K562 (cell line): Measurements from ENCODE around the gene ATXN1. TPM values are rescaled to one million over a fixed set of nuclear protein-coding genes. Genes with fewer than 3 reads are reported as not detected.

ENCODE experiments used
- EZH2 ChIP-seq: IDR thresholded peaks from 2 replicates; pipeline ENCODE4 v1.6.1; 2012; ENCODE audit warnings: low read depth, mild to moderate bottlenecking, inconsistent platforms, low read length, borderline replicate concordance
- KDM5B ChIP-seq: fragments of 200-600 bp; sonication (generic); IDR thresholded peaks from 2 replicates; pipeline ENCODE4 v1.6.1; 2012; ENCODE audit warnings: low read depth, mild to moderate bottlenecking, moderate library complexity, low read length, control low read depth, inconsistent platforms; ENCODE audit not compliant: insufficient replicate concordance
- MEF2D ChIP-seq: conservative IDR thresholded peaks from 2 replicates; pipeline ENCODE4 v1.6.1; 2016; ENCODE audit warnings: low read depth, missing genetic modification characterization, missing compliant biosample characterization
- NFIX ChIP-seq: fragments of 250-450 bp; sonication (Bioruptor Pico); IDR thresholded peaks from 2 replicates; pipeline ENCODE4 v1.4.0; 2020; ENCODE audit warnings: low read depth, mild to moderate bottlenecking, moderate library complexity
- RB1 ChIP-seq: fragments of 450-650 bp; IDR thresholded peaks from 2 replicates; pipeline ENCODE4 v1.6.1; 2017; ENCODE audit warnings: low read depth, mild to moderate bottlenecking
- RBBP5 ChIP-seq: fragments of 200-600 bp; sonication (generic); IDR thresholded peaks from 2 replicates; pipeline ENCODE4 v1.6.1; 2012; ENCODE audit warnings: borderline replicate concordance, mild to moderate bottlenecking, low read length, control low read depth, inconsistent platforms; ENCODE audit not compliant: insufficient read depth, poor library complexity, severe bottlenecking
- polyA plus RNA-seq, 8 experiments: library from polyadenylated mRNA; depleted of rRNA in 4 of 8; stranded (reverse) in 5 of 8; unstranded in 3 of 8; fragments of >200 nt; fragmentation: Nextera tagmentation in 2 of 8; fragmentation: Illumina TruSeq in 1 of 8; extraction: Ambion mirVana in 2 of 8; extraction: Trizol in 1 of 8; gene quantifications; 2 replicates each; pipeline versions ENCODE4 v1.2.1 to v1.2.3, GENCODE V29; 2011 to 2014; ENCODE audit warnings: inconsistent platforms in 1 of 8, missing spikeins in 1 of 8
- total RNA-seq, 7 experiments: library from RNA; depleted of rRNA in 6 of 7; stranded (reverse); fragments of >200 nt in 6 of 7; fragmentation: Illumina TruSeq in 2 of 7; extraction: Trizol in 2 of 7; gene quantifications; 2 replicates each; pipeline versions ENCODE4 v1.2.1 to v1.2.3, GENCODE V29; 2011 to 2021; ENCODE audit warnings: low replicate concordance in 1 of 7
- TF ChIP-seq, protein P1 (sequence below): fragments of 450-650 bp; formaldehyde crosslinking; IDR thresholded peaks from 2 replicates; pipeline ENCODE4 v1.4.0; 2020; ENCODE audit warnings: mild to moderate bottlenecking, mixed read lengths
- TF ChIP-seq, protein P2 (sequence below): fragments of 200-800 bp; sonication (Bioruptor generic); IDR thresholded peaks from 2 replicates; pipeline ENCODE4 v1.6.1; 2017; ENCODE audit warnings: missing genetic modification characterization, missing compliant biosample characterization
- TF ChIP-seq, protein P3 (sequence below): fragments of 250-450 bp; sonication (Bioruptor Pico); IDR thresholded peaks from 2 replicates; pipeline ENCODE4 v1.4.0; 2020
- TF ChIP-seq, protein P4 (sequence below): sonication (generic); formaldehyde crosslinking; IDR thresholded peaks from 2 replicates; pipeline ENCODE4 v1.8.1; 2023; ENCODE audit warnings: mild to moderate bottlenecking, missing genetic modification reagents

Gene ATXN1
- total and polyA plus RNA-seq, 9 of the 15 experiments (the other 6 are each of a cell fraction or from before 2014, with no cell fraction given), result under 0.01 to 1.2 (median 0.58) TPM

DNA sequence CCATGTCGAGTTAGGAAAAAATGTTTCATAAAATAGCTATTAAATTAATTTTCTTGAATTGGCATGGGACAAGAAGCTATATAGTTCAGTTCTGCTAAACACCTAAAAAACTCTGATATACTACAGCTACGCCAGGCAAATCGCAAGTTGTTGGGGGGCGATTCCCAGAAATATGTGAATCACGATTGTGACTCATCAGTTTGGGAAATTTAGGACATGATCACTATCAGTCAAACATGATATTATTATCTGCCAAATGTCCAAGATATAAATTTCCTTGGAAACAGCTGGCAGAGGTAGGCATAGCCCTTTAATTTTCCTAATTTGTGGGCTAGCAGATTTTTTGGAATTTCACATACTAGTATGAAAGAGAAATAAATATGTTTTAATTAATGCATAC is 123.6 kb downstream of the ATXN1 start (continued):
- no peak for TF ChIP-seq KDM5B
- no peak for TF ChIP-seq NFIX (CRISPR knock-in tag)
- TF ChIP-seq, protein P1, sequence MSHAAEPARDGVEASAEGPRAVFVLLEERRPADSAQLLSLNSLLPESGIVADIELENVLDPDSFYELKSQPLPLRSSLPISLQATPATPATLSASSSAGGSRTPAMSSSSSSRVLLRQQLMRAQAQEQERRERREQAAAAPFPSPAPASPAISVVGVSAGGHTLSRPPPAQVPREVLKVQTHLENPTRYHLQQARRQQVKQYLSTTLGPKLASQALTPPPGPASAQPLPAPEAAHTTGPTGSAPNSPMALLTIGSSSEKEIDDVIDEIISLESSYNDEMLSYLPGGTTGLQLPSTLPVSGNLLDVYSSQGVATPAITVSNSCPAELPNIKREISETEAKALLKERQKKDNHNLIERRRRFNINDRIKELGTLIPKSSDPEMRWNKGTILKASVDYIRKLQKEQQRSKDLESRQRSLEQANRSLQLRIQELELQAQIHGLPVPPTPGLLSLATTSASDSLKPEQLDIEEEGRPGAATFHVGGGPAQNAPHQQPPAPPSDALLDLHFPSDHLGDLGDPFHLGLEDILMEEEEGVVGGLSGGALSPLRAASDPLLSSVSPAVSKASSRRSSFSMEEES, result no peak
- no peak for TF ChIP-seq RB1
- no peak for TF ChIP-seq MEF2D (tag)
- TF ChIP-seq, protein P2, sequence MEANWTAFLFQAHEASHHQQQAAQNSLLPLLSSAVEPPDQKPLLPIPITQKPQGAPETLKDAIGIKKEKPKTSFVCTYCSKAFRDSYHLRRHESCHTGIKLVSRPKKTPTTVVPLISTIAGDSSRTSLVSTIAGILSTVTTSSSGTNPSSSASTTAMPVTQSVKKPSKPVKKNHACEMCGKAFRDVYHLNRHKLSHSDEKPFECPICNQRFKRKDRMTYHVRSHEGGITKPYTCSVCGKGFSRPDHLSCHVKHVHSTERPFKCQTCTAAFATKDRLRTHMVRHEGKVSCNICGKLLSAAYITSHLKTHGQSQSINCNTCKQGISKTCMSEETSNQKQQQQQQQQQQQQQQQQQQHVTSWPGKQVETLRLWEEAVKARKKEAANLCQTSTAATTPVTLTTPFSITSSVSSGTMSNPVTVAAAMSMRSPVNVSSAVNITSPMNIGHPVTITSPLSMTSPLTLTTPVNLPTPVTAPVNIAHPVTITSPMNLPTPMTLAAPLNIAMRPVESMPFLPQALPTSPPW (CRISPR knock-in tag), result no peak
- no peak for TF ChIP-seq EZH2
- TF ChIP-seq, protein P3, sequence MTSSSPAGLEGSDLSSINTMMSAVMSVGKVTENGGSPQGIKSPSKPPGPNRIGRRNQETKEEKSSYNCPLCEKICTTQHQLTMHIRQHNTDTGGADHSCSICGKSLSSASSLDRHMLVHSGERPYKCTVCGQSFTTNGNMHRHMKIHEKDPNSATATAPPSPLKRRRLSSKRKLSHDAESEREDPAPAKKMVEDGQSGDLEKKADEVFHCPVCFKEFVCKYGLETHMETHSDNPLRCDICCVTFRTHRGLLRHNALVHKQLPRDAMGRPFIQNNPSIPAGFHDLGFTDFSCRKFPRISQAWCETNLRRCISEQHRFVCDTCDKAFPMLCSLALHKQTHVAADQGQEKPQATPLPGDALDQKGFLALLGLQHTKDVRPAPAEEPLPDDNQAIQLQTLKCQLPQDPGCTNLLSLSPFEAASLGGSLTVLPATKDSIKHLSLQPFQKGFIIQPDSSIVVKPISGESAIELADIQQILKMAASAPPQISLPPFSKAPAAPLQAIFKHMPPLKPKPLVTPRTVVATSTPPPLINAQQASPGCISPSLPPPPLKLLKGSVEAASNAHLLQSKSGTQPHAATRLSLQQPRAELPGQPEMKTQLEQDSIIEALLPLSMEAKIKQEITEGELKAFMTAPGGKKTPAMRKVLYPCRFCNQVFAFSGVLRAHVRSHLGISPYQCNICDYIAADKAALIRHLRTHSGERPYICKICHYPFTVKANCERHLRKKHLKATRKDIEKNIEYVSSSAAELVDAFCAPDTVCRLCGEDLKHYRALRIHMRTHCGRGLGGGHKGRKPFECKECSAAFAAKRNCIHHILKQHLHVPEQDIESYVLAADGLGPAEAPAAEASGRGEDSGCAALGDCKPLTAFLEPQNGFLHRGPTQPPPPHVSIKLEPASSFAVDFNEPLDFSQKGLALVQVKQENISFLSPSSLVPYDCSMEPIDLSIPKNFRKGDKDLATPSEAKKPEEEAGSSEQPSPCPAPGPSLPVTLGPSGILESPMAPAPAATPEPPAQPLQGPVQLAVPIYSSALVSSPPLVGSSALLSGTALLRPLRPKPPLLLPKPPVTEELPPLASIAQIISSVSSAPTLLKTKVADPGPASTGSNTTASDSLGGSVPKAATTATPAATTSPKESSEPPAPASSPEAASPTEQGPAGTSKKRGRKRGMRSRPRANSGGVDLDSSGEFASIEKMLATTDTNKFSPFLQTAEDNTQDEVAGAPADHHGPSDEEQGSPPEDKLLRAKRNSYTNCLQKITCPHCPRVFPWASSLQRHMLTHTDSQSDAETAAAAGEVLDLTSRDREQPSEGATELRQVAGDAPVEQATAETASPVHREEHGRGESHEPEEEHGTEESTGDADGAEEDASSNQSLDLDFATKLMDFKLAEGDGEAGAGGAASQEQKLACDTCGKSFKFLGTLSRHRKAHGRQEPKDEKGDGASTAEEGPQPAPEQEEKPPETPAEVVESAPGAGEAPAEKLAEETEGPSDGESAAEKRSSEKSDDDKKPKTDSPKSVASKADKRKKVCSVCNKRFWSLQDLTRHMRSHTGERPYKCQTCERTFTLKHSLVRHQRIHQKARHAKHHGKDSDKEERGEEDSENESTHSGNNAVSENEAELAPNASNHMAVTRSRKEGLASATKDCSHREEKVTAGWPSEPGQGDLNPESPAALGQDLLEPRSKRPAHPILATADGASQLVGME (CRISPR knock-in tag), result no peak
- TF ChIP-seq RBBP5, result no peak
- TF ChIP-seq, protein P4, sequence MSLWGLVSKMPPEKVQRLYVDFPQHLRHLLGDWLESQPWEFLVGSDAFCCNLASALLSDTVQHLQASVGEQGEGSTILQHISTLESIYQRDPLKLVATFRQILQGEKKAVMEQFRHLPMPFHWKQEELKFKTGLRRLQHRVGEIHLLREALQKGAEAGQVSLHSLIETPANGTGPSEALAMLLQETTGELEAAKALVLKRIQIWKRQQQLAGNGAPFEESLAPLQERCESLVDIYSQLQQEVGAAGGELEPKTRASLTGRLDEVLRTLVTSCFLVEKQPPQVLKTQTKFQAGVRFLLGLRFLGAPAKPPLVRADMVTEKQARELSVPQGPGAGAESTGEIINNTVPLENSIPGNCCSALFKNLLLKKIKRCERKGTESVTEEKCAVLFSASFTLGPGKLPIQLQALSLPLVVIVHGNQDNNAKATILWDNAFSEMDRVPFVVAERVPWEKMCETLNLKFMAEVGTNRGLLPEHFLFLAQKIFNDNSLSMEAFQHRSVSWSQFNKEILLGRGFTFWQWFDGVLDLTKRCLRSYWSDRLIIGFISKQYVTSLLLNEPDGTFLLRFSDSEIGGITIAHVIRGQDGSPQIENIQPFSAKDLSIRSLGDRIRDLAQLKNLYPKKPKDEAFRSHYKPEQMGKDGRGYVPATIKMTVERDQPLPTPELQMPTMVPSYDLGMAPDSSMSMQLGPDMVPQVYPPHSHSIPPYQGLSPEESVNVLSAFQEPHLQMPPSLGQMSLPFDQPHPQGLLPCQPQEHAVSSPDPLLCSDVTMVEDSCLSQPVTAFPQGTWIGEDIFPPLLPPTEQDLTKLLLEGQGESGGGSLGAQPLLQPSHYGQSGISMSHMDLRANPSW (CRISPR knock-in tag), result no peak
- TF ChIP-seq, all 486 proteins: peak for 0
